ENCODE data around the gene ALPP. TPM values are rescaled to one million over a fixed set of nuclear protein-coding genes. Genes with fewer than 3 reads are reported as not detected.

The ALPP gene
- total and polyA plus RNA-seq, 3 experiments from 2014 or later, result not detected

GRCh38 chr2:232339121-232340081 lies 39.1 kb upstream of the ALPP start:
- H3K4me3 ChIP-seq (ENCODE audit: low read length), result no peak overlapping the region
- Mint-ChIP-seq H3K36me3 (peaks cover 0 to 10% (median 3%) of the 10 kb centered on the region in 3 donors), H3K27me3 (peaks cover 0 to 2% of the 10 kb centered on the region in 2 donors), H3K9me3 (no peaks in the 10 kb centered on the region), H3K4me1 (no peaks in the 10 kb centered on the region), H3K4me3 (no peak overlapping the region), H3K27ac (peak overlapping the region in 2 of 8 donors; percentile 14 to 17)
- H3K4me1 ChIP-seq (ENCODE audit: insufficient read depth, low read length), result no peaks in the 10 kb centered on the region
- POLR2A ChIA-PET, result no interaction called here
- H3K36me3 ChIP-seq (ENCODE audit: insufficient read depth, low read length), result no peaks in the 10 kb centered on the region
- DNase-seq, result peak in 1 of 5 donors; percentile 41
- CTCF ChIA-PET, result no interaction called here
- H3K27me3 ChIP-seq (ENCODE audit: insufficient read depth, low read length, poor library complexity, severe bottlenecking), result no peaks in the 10 kb centered on the region
- H3K27ac ChIP-seq (ENCODE audit: low read depth, low read length), result no peak overlapping the region
- no peaks in the 10 kb centered on the region for H3K9me3 ChIP-seq (ENCODE audit: low read length)

GRCh38 chr2:232340171-232340935 lies 38.2 kb upstream of the ALPP start:
- Mint-ChIP-seq H3K36me3 (peaks cover 0 to 10% (median 3%) of the 10 kb centered on the region in 3 donors), H3K9me3 (no peaks in the 10 kb centered on the region), H3K4me3 (no peak overlapping the region), H3K4me1 (no peaks in the 10 kb centered on the region), H3K27ac (no peak overlapping the region), H3K27me3 (peaks cover 0 to 2% of the 10 kb centered on the region in 2 donors)
- ChIA-PET POLR2A (no interaction called here), CTCF (no interaction called here)
- Histone ChIP-seq H3K27me3 (ENCODE audit: insufficient read depth, low read length, poor library complexity, severe bottlenecking) (no peaks in the 10 kb centered on the region), H3K27ac (ENCODE audit: low read depth, low read length) (no peak overlapping the region), H3K9me3 (ENCODE audit: low read length) (no peaks in the 10 kb centered on the region), H3K4me1 (ENCODE audit: insufficient read depth, low read length) (no peaks in the 10 kb centered on the region), H3K36me3 (ENCODE audit: insufficient read depth, low read length) (no peaks in the 10 kb centered on the region), H3K4me3 (ENCODE audit: low read length) (no peak overlapping the region)
- DNase-seq, result peak in 1 of 5 donors; percentile 25

GRCh38 chr2:232341061-232341738 lies 37.4 kb upstream of the ALPP start:
- H3K27ac ChIP-seq (ENCODE audit: low read depth, low read length), result no peak overlapping the region
- H3K36me3 ChIP-seq (ENCODE audit: insufficient read depth, low read length), result no peaks in the 10 kb centered on the region
- no peaks in the 10 kb centered on the region for H3K4me1 ChIP-seq (ENCODE audit: insufficient read depth, low read length)
- Mint-ChIP-seq H3K36me3 (peaks cover 0 to 7% (median 3%) of the 10 kb centered on the region in 3 donors), H3K27ac (no peak overlapping the region), H3K4me3 (no peak overlapping the region), H3K4me1 (no peaks in the 10 kb centered on the region), H3K27me3 (peaks cover 0 to 2% of the 10 kb centered on the region in 2 donors), H3K9me3 (no peaks in the 10 kb centered on the region)
- no peak overlapping the region for H3K4me3 ChIP-seq (ENCODE audit: low read length)
- CTCF ChIA-PET, result no interaction called here
- no peaks in the 10 kb centered on the region for H3K27me3 ChIP-seq (ENCODE audit: insufficient read depth, low read length, poor library complexity, severe bottlenecking)
- DNase-seq, result peak in 1 of 5 donors; percentile 10
- H3K9me3 ChIP-seq (ENCODE audit: low read length), result no peaks in the 10 kb centered on the region
- POLR2A ChIA-PET, result no interaction called here

- H3K27me3 Mint-ChIP-seq, result peaks cover 0 to 2% of the 10 kb centered on the region in 2 donors
- Histone ChIP-seq H3K27me3 (ENCODE audit: insufficient read depth, low read length, poor library complexity, severe bottlenecking) (no peaks in the 10 kb centered on the region), H3K4me3 (ENCODE audit: low read length) (no peak overlapping the region), H3K4me1 (ENCODE audit: insufficient read depth, low read length) (no peaks in the 10 kb centered on the region), H3K36me3 (ENCODE audit: insufficient read depth, low read length) (no peaks in the 10 kb centered on the region), H3K9me3 (ENCODE audit: low read length) (no peaks in the 10 kb centered on the region), H3K27ac (ENCODE audit: low read depth, low read length) (no peak overlapping the region)
- peak in 1 of 5 donors; percentile 21 for DNase-seq
- peaks cover 0 to 6% (median 3%) of the 10 kb centered on the region in 3 donors for H3K36me3 Mint-ChIP-seq
- POLR2A ChIA-PET, result no interaction called here
- H3K27ac Mint-ChIP-seq, result no peak overlapping the region
- H3K9me3 Mint-ChIP-seq, result peaks cover 0 to 3% (median 0%) of the 10 kb centered on the region in 5 donors
- CTCF ChIA-PET, result no interaction called here
- H3K4me3 Mint-ChIP-seq, result no peak overlapping the region
- H3K4me1 Mint-ChIP-seq, result no peaks in the 10 kb centered on the region
Measured at GRCh38 chr2:232341739-232342126, 36.8 kb upstream of the ALPP start.

GRCh38 chr2:232342635-232343565 lies 35.7 kb upstream of the ALPP start:
- H3K36me3 Mint-ChIP-seq, result peaks cover 0 to 3% (median 0%) of the 10 kb centered on the region in 3 donors
- peak overlapping the region in 1 of 8 donors; percentile 15 for H3K27ac Mint-ChIP-seq
- peaks cover 0 to 2% of the 10 kb centered on the region in 2 donors for H3K27me3 Mint-ChIP-seq
- peaks cover 0 to 5% (median 0%) of the 10 kb centered on the region in 5 donors for H3K9me3 Mint-ChIP-seq
- H3K27me3 ChIP-seq (ENCODE audit: insufficient read depth, low read length, poor library complexity, severe bottlenecking), result no peaks in the 10 kb centered on the region
- H3K27ac ChIP-seq (ENCODE audit: low read depth, low read length), result no peak overlapping the region
- H3K9me3 ChIP-seq (ENCODE audit: low read length), result no peaks in the 10 kb centered on the region
- H3K4me1 ChIP-seq (ENCODE audit: insufficient read depth, low read length), result no peaks in the 10 kb centered on the region
- no peaks in the 10 kb centered on the region for H3K4me1 Mint-ChIP-seq
- ChIA-PET POLR2A (no interaction called here), CTCF (no interaction called here)
- DNase-seq, result peak in 1 of 5 donors; percentile 30
- no peak overlapping the region for H3K4me3 ChIP-seq (ENCODE audit: low read length)
- H3K36me3 ChIP-seq (ENCODE audit: insufficient read depth, low read length), result no peaks in the 10 kb centered on the region
- H3K4me3 Mint-ChIP-seq, result no peak overlapping the region

- POLR2A ChIA-PET, result no interaction called here
- Mint-ChIP-seq H3K9me3 (peaks cover 0 to 5% (median 0%) of the 10 kb centered on the region in 5 donors), H3K27me3 (peaks cover 0 to 2% of the 10 kb centered on the region in 2 donors), H3K4me1 (peaks cover 0 to under 1% (median 0%) of the 10 kb centered on the region in 3 donors), H3K27ac (peak overlapping the region in 1 of 8 donors; percentile 62), H3K4me3 (no peak overlapping the region), H3K36me3 (peaks cover 0 to 3% (median 0%) of the 10 kb centered on the region in 3 donors)
- Histone ChIP-seq H3K4me1 (ENCODE audit: insufficient read depth, low read length) (peaks cover under 1% of the 10 kb centered on the region), H3K9me3 (ENCODE audit: low read length) (no peaks in the 10 kb centered on the region), H3K36me3 (ENCODE audit: insufficient read depth, low read length) (no peaks in the 10 kb centered on the region), H3K27ac (ENCODE audit: low read depth, low read length) (no peak overlapping the region), H3K4me3 (ENCODE audit: low read length) (no peak overlapping the region), H3K27me3 (ENCODE audit: insufficient read depth, low read length, poor library complexity, severe bottlenecking) (no peaks in the 10 kb centered on the region)
- DNase-seq, result peak in 1 of 5 donors; percentile 18
- CTCF ChIA-PET, result no interaction called here
Measured at GRCh38 chr2:232343821-232344220, 34.7 kb upstream of the ALPP start.

GRCh38 chr2:232345251-232345650 lies 33.3 kb upstream of the ALPP start:
- peaks cover 9% of the 10 kb centered on the region for H3K4me1 ChIP-seq (ENCODE audit: insufficient read depth, low read length)
- CTCF ChIA-PET, result no interaction called here
- no peak overlapping the region for H3K27ac ChIP-seq (ENCODE audit: low read depth, low read length)
- no peak overlapping the region for H3K4me3 ChIP-seq (ENCODE audit: low read length)
- peaks cover 0 to 6% (median 0%) of the 10 kb centered on the region in 3 donors for H3K4me1 Mint-ChIP-seq
- H3K9me3 Mint-ChIP-seq, result peaks cover 0 to 5% (median 0%) of the 10 kb centered on the region in 5 donors
- POLR2A ChIA-PET, result no interaction called here
- peak in 1 of 5 donors; percentile 10 for DNase-seq
- H3K27me3 Mint-ChIP-seq, result peaks cover 2 to 3% of the 10 kb centered on the region in 2 donors
- H3K36me3 ChIP-seq (ENCODE audit: insufficient read depth, low read length), result no peaks in the 10 kb centered on the region
- H3K27ac Mint-ChIP-seq, result no peak overlapping the region
- H3K9me3 ChIP-seq (ENCODE audit: low read length), result no peaks in the 10 kb centered on the region
- peaks cover 0 to 3% (median 0%) of the 10 kb centered on the region in 3 donors for H3K36me3 Mint-ChIP-seq
- no peak overlapping the region for H3K4me3 Mint-ChIP-seq
- peaks cover 8% of the 10 kb centered on the region for H3K27me3 ChIP-seq (ENCODE audit: insufficient read depth, low read length, poor library complexity, severe bottlenecking)
